SK-N-MC (cell line): ENCODE results near the gene TGDS.

Source experiments
- DNase-seq: peaks from one replicate; pipeline ENCODE4 v3.0.0-alpha.2; 2011; ENCODE audit warnings: low read depth, low spot score
- H3K27ac ChIP-seq: fragments of 200-600 bp; sonication (generic); 2 replicates; pipeline ENCODE4 v1.5.1; 2016; ENCODE audit warnings: mixed run types
- H3K36me3 ChIP-seq: fragments of 200-600 bp; sonication (generic); 2 replicates; pipeline ENCODE4 v1.6.1; 2017; ENCODE audit warnings: antibody characterized with exemption, low read length, mixed read lengths; ENCODE audit not compliant: insufficient read depth
- H3K4me3 ChIP-seq: fragments of 200-600 bp; sonication (generic); 2 replicates; pipeline ENCODE4 v1.5.1; 2016
- H3K9ac ChIP-seq: fragments of 200-600 bp; sonication (generic); 2 replicates; pipeline ENCODE4 v1.8.0; 2017; ENCODE audit warnings: mixed run types, mixed read lengths; ENCODE audit not compliant: insufficient read length
- H3K9me3 ChIP-seq: fragments of 200-600 bp; sonication (generic); 2 replicates; pipeline ENCODE4 v1.6.1; 2017; ENCODE audit warnings: low read depth, mild to moderate bottlenecking, antibody characterized with exemption, low read length, moderate library complexity, mixed read lengths
- EZH2 ChIP-seq: fragments of 200-600 bp; sonication (generic); IDR thresholded peaks from one replicate; pipeline ENCODE4 v1.6.1; 2017; ENCODE audit warnings: antibody characterized with exemption
- FOXP2 ChIP-seq: optimal IDR thresholded peaks from 2 replicates; pipeline ENCODE3; 2011; ENCODE audit warnings: mild to moderate bottlenecking, moderate library complexity; ENCODE audit not compliant: insufficient read depth; ENCODE audit errors: extremely low read length, control extremely low read depth
- POLR2AphosphoS5 ChIP-seq: IDR thresholded peaks from 2 replicates; pipeline ENCODE4 v1.6.1; 2012; ENCODE audit warnings: mild to moderate bottlenecking, low read depth, low read length, borderline replicate concordance

TGDS gene

DNA sequence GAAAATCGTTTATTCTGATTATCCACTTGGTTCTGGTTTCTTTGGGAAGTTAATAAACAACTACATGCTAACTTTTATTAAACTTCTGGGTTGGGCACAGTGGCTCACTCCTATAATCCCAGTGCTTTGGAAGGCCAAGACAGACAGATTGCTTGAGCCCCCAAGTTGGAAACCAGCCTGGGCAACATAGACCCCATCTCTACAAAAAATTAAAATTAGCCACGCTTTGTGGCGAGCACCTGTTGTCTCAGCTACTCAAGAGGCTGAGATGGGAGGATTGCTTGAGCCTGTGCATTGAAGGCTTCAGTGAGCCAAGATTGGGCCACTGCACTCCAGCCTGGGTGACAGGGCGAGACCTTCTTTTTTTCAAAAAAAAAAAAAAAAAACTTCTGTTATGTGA is 27.4 kb upstream of the TGDS start:
- Histone ChIP-seq H3K9ac (no peak overlapping the region), H3K4me3 (no peak overlapping the region), H3K36me3 (peaks cover 56% of the 10 kb centered on the region), H3K27ac (no peak overlapping the region), H3K9me3 (no peaks in the 10 kb centered on the region)
- no peak for DNase-seq
- TF ChIP-seq EZH2, result no peak

DNA sequence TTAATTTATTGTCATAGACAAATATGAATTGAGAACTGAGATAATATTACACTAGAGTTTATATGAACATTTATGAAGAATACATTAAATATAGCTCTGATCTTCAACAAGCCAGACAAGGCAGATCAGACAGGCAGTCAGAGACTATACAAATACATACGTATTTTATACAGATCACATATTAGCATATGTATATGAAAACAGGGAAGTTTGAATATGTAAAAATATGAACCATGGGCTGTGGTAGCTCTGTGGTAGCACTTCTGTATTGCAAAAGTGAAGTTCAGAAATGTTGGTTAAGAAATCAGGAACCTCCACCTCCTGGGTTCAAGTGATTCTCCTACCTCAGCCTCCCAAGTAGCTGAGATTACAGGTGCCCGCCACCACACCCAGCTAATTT is 26.4 kb upstream of the TGDS start:
- TF ChIP-seq FOXP2, result no peak
- no peak for TF ChIP-seq POLR2AphosphoS5
- no peak for TF ChIP-seq EZH2
- Histone ChIP-seq H3K36me3 (peaks cover 64% of the 10 kb centered on the region), H3K9ac (no peak overlapping the region), H3K27ac (no peak overlapping the region), H3K4me3 (no peak overlapping the region), H3K9me3 (no peaks in the 10 kb centered on the region)
- DNase-seq, result no peak

DNA sequence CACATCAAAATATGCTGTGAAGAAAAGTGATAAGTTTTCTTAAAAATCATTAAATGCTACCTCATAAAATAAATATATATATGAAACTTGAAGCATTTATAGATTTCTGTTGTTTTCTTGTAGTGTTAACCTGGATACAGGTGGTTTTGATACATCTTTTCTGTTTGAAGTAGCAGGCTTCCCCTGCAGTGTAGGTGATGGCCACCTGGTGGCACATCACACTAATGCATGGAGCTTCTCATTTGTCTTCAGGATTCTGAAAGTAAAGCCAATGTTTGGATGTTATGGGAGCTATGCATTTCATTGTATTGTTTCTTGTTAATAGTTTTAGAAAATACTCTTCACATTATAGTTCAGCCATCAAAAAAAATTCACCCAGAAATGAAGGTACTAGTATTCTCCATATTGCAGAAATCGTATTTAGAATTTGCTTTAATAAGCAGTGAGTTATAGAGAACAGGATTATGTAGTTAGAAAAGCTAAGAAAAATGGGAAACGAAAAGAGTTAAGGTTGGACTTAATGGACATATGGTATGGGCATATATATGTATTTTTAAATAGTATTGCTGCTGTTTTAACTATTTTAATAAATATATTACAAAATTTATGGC is 24.4 kb upstream of the TGDS start:
- TF ChIP-seq FOXP2, result no peak
- TF ChIP-seq POLR2AphosphoS5, result no peak
- TF ChIP-seq EZH2, result no peak
- Histone ChIP-seq H3K27ac (no peak overlapping the region), H3K9ac (no peak overlapping the region), H3K9me3 (no peaks in the 10 kb centered on the region), H3K4me3 (no peak overlapping the region), H3K36me3 (peaks cover 54% of the 10 kb centered on the region)
- DNase-seq, result no peak

DNA sequence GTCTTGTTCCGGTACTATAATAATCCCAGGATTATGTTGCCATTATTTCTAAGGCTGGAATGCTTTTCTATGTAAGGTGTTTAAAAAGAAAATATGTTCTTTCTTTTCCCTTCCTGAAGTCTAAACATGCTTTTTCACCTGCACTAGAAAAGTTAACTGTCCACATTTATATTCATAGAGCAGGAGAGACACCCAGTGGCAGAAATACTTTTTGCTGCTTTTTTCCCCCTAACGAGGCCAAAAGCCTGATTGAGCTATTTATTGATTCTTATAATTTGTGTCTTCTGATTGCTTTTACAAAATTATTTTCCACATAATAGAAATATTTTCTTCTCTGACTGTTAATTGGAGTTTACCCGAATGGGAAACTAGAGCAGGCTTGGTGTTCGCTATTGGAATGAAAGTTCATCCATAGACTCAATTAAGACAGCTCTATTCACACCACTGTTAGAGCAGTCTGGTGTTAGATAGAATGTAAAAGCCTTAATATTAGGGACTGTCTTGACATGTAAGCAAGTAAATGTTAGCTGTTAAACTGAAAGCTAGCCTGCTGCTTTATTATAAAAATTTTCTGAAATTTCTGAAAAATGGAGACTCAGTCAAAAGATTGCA is 21.5 kb upstream of the TGDS start:
- Histone ChIP-seq H3K9me3 (no peaks in the 10 kb centered on the region), H3K4me3 (no peak overlapping the region), H3K27ac (no peak overlapping the region), H3K9ac (no peak overlapping the region), H3K36me3 (peaks cover 55% of the 10 kb centered on the region)
- TF ChIP-seq FOXP2 (no peak), POLR2AphosphoS5 (no peak), EZH2 (no peak)
- no peak for DNase-seq

DNA sequence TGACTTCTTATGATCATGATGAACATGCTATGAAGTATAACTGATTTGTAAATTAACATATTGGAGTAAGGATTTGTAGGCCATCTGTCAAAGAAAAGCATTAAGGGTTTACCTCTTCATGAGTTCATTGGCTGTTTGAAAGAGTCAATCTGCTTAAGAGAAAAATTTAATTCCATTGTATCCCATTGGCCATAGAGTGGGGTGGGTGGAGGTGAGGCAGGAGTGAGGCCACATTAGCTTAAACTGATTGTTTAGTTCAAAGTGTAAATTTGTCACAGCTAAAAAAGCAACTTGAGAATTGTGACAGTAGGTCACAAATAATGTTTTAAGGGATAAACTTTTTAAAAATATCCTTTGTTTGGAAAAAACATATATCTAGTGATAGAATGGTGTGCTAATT is 17.1 kb upstream of the TGDS start:
- peaks cover 50% of the 10 kb centered on the region for H3K36me3 ChIP-seq
- TF ChIP-seq POLR2AphosphoS5, result no peak
- TF ChIP-seq EZH2, result no peak
- TF ChIP-seq FOXP2, result no peak
- no peak overlapping the region for H3K9ac ChIP-seq
- no peak overlapping the region for H3K27ac ChIP-seq
- DNase-seq, result no peak
- no peak overlapping the region for H3K4me3 ChIP-seq
- H3K9me3 ChIP-seq, result no peaks in the 10 kb centered on the region

DNA sequence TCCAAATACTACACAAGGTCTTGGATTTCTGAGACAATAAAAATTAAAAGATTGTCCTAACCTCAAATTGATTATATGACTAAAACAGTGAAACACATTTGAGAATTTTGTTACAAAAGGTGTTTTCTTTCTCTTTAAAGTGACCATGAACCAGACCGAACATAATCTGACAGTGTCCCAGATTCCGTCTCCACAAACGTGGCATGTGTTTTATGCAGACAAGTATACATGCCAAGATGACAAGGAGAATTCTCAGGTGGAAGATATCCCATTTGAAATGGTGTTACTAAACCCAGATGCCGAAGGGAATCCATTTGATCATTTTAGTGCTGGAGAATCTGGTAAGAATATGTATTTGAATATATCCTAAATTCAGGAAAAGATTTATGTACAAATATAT is 16.1 kb upstream of the TGDS start:
- Histone ChIP-seq H3K9ac (no peak overlapping the region), H3K9me3 (no peaks in the 10 kb centered on the region), H3K27ac (no peak overlapping the region), H3K36me3 (peaks cover 54% of the 10 kb centered on the region), H3K4me3 (no peak overlapping the region)
- DNase-seq, result no peak
- TF ChIP-seq EZH2 (no peak), POLR2AphosphoS5 (no peak), FOXP2 (no peak)

DNA sequence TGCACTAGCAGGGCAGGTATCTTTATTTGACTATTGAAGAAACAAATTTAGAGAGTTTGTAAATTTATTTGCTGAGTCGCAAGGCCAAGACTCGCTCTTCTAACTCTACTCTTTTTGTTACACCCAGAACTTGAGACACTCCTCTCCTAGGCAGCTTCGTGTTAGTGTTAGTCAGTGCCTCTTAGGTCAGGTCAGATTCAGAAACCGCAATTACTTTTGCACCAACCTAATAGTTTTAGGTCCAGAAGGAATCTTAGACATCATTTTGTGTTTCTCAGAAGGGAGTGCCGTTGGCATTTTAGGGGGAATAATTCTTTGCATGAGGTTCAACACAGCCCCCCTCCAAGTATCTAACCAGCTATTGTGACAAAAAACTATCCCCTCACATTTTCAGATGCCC is 14.5 kb upstream of the TGDS start:
- DNase-seq, result no peak
- no peak overlapping the region for H3K27ac ChIP-seq
- TF ChIP-seq FOXP2 (no peak), EZH2 (no peak), POLR2AphosphoS5 (no peak)
- no peaks in the 10 kb centered on the region for H3K9me3 ChIP-seq
- H3K9ac ChIP-seq, result no peak overlapping the region
- H3K4me3 ChIP-seq, result no peak overlapping the region
- H3K36me3 ChIP-seq, result peaks cover 70% of the 10 kb centered on the region

DNA sequence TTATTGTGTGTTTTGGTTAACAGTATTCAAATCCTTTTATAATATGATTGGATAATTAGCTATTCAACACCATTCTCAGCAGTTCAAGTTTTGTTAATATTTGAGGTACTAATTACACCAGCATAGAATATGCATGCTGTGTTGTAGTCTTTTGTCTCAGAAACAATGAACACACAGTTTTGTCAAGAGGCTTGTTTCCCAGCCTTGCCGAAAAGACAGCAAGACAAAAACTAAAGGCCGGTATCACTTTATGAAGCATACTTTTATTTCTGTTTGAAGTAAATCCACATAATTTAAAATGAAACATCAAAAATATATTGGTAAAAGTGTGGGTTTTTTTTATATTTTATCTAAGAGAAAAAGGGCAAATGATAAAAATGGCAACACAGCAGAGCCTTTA is 13.2 kb upstream of the TGDS start:
- Histone ChIP-seq H3K9me3 (no peaks in the 10 kb centered on the region), H3K27ac (no peak overlapping the region), H3K4me3 (no peak overlapping the region), H3K36me3 (peaks cover 69% of the 10 kb centered on the region), H3K9ac (no peak overlapping the region)
- DNase-seq, result no peak
- TF ChIP-seq POLR2AphosphoS5 (no peak), FOXP2 (no peak), EZH2 (no peak)

DNA sequence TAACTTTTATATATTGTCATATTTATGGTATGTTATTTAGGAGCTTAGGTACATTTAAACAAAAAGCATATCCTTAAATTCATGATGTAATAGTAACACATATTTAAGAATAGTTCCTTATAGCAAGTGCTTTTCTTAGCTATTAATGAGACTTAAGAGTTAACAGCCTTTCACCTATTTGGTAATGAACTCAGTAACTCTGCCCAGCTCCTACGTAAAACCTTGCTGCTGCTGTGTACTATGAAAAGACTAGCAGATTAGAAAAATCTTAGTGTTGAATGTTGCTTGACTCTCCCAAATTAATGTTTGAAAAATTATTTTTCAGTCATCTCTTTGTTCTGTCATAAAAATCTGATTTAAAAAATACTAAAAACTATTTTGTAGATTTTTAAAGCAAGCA is 12.6 kb upstream of the TGDS start:
- peaks cover 65% of the 10 kb centered on the region for H3K36me3 ChIP-seq
- no peak overlapping the region for H3K27ac ChIP-seq
- H3K9ac ChIP-seq, result no peak overlapping the region
- DNase-seq, result no peak
- TF ChIP-seq FOXP2, result no peak
- no peak for TF ChIP-seq EZH2
- TF ChIP-seq POLR2AphosphoS5, result no peak
- no peaks in the 10 kb centered on the region for H3K9me3 ChIP-seq
- no peak overlapping the region for H3K4me3 ChIP-seq
